HepG2 (cell line): Measurements from ENCODE around the gene KIF3A. TPM values are rescaled to one million over a fixed set of nuclear protein-coding genes. Genes with fewer than 3 reads are reported as not detected.

Experiments used
- ATAC-seq: fragments of 200-7000 bp; cut with Tn5 transposase; 3 replicates; pipeline ENCODE4 v1.9.1; 2020; ENCODE audit warnings: mild to moderate bottlenecking, moderate library complexity
- BruUV-seq: library from RNA; stranded (reverse); fragments of 400-500 nt; replicated peaks from 2 replicates; lab custom pipeline; 2021; lab: Mats Ljungman, UMichigan
- CTCF ChIA-PET: fragments of 300-600 bp; formaldehyde crosslinking; extraction: SDS; loops from one replicate; lab custom pipeline; 2021; ENCODE audit warnings: low total read pairs, inconsistent platforms, low intra/inter-chr PET ratio; lab: Yijun Ruan, JAX
- POLR2A ChIA-PET: fragments of 350-600 bp; sonication (Branson Sonifier 250); formaldehyde crosslinking; loops from one replicate; lab custom pipeline; 2020; ENCODE audit warnings: antibody characterized with exemption, inconsistent platforms; lab: Yijun Ruan, JAX
- DNase-seq: peaks from one replicate; pipeline ENCODE4 v3.0.0-alpha.2; 2015; ENCODE audit warnings: low spot score
- FAIRE-seq: peaks from 3 replicates; lab custom pipeline; 2011; peaks lifted over from hg19 to GRCh38; lab: Jason Lieb, UNC
- H2AFZ ChIP-seq: one replicate; pipeline ENCODE4 v1.6.1; 2011; ENCODE audit warnings: low read length, inconsistent platforms
- H3K27ac ChIP-seq: fragments of 300-600 bp; 3 replicates; pipeline ENCODE4 v1.8.0; 2011; ENCODE audit warnings: mixed run types, mild to moderate bottlenecking, mixed read lengths, low read length, inconsistent platforms; ENCODE audit not compliant: insufficient read depth; ENCODE audit errors: extremely low read length
- H3K27me3 ChIP-seq, 2 experiments: fragments of 200-600 bp in 1 of 2; 2 replicates in 1 of 2; 3 replicates in 1 of 2; pipeline versions ENCODE4 v1.6.0 to v1.8.0; 2011; ENCODE audit warnings: low read length in 2 of 2, mild to moderate bottlenecking in 2 of 2, moderate library complexity in 2 of 2, inconsistent platforms in 1 of 2; ENCODE audit not compliant: insufficient read depth in 2 of 2, control insufficient read depth in 1 of 2
- H3K36me3 ChIP-seq, 2 experiments: fragments of 200-600 bp in 1 of 2; replicated peaks in 1 of 2; 2 replicates in 1 of 2; 3 replicates in 1 of 2; pipeline versions ENCODE4 v1.5.1 to v1.8.0; 2011; ENCODE audit warnings: low read length in 2 of 2, inconsistent platforms in 1 of 2; ENCODE audit not compliant: insufficient read depth in 2 of 2, control insufficient read depth in 1 of 2
- H3K4me1 ChIP-seq: 2 replicates; pipeline ENCODE4 v1.5.1; 2012; ENCODE audit warnings: low read length, inconsistent platforms; ENCODE audit not compliant: insufficient read depth
- H3K4me2 ChIP-seq: 2 replicates; pipeline ENCODE4 v1.6.0; 2011; ENCODE audit warnings: low read depth, low read length, inconsistent platforms
- H3K4me3 ChIP-seq, 3 experiments: fragments of 200-600 bp in 1 of 3; sonication (generic), shearing (Covaris generic) in 1 of 3; replicated peaks in 1 of 3; 2 replicates each; pipeline ENCODE4 v1.5.1; 2011 to 2016; ENCODE audit warnings: low read length in 3 of 3, inconsistent platforms in 2 of 3, low read depth in 2 of 3, mild to moderate bottlenecking in 2 of 3, control low read depth in 1 of 3, mixed read lengths in 1 of 3; ENCODE audit not compliant: insufficient read depth in 1 of 3
- H3K79me2 ChIP-seq: one replicate; pipeline ENCODE4 v1.6.1; 2011; ENCODE audit warnings: low read length, inconsistent platforms; ENCODE audit not compliant: insufficient read depth
- H3K9ac ChIP-seq: 2 replicates; pipeline ENCODE4 v1.6.0; 2011; ENCODE audit warnings: mild to moderate bottlenecking, low read depth, low read length, inconsistent platforms; ENCODE audit not compliant: insufficient read depth
- H3K9me3 ChIP-seq: 2 replicates; pipeline ENCODE4 v1.5.1; 2012; ENCODE audit warnings: mild to moderate bottlenecking, low read length
- H4K20me1 ChIP-seq: 2 replicates; pipeline ENCODE4 v1.6.0; 2011; ENCODE audit warnings: inconsistent platforms, mild to moderate bottlenecking, low read length, moderate library complexity; ENCODE audit not compliant: insufficient read depth
- BORCS8-MEF2B ChIP-seq: sonication (generic); formaldehyde crosslinking; IDR thresholded peaks from 2 replicates; pipeline ENCODE4 v1.8.0; 2022; ENCODE audit warnings: mild to moderate bottlenecking, missing genetic modification reagents
- EED ChIP-seq: sonication (generic); formaldehyde crosslinking; IDR thresholded peaks from 2 replicates; pipeline ENCODE4 v1.5.0; 2020; ENCODE audit warnings: mild to moderate bottlenecking, missing genetic modification reagents
- ELF1 ChIP-seq: sonication (generic); formaldehyde crosslinking; IDR thresholded peaks from 2 replicates; pipeline ENCODE4 v1.4.0; 2020; ENCODE audit warnings: missing genetic modification reagents
- GTF2F1 ChIP-seq: fragments of 150-350 bp; IDR thresholded peaks from 2 replicates; pipeline ENCODE4 v1.6.1; 2014; ENCODE audit warnings: low read length
- HDAC6 ChIP-seq: fragments of 200-600 bp; sonication (generic); IDR thresholded peaks from 2 replicates; pipeline ENCODE4 v1.7.0; 2017; ENCODE audit warnings: mild to moderate bottlenecking, antibody characterized with exemption, low read length, low read depth
- HNRNPK ChIP-seq: fragments of 200-400 bp; formaldehyde crosslinking; IDR thresholded peaks from 2 replicates; pipeline ENCODE4 v1.6.1; 2018; ENCODE audit warnings: low read length, low read depth, moderate library complexity, mild to moderate bottlenecking; ENCODE audit not compliant: poor library complexity, severe bottlenecking
- KLF16 ChIP-seq, 2 experiments: sonication (generic) in 1 of 2; formaldehyde crosslinking in 1 of 2; IDR thresholded peaks; 2 replicates each; pipeline versions ENCODE4 v1.6.1 to v1.8.0; 2016 to 2023; ENCODE audit warnings: missing genetic modification reagents in 2 of 2, missing compliant biosample characterization in 1 of 2
- RFX3 ChIP-seq: IDR thresholded peaks from 2 replicates; pipeline ENCODE4 v1.6.1; 2016; ENCODE audit warnings: missing biosample characterization, missing genetic modification reagents
- STAT5B ChIP-seq: sonication (generic); formaldehyde crosslinking; IDR thresholded peaks from 2 replicates; pipeline ENCODE4 v1.4.0; 2020; ENCODE audit warnings: missing genetic modification reagents
- TAF1 ChIP-seq: sonication (generic); formaldehyde crosslinking; IDR thresholded peaks from 2 replicates; pipeline ENCODE4 v1.4.0; 2020; ENCODE audit warnings: missing genetic modification reagents
- THAP11 ChIP-seq: IDR thresholded peaks from 2 replicates; pipeline ENCODE4 v1.6.1; 2016; ENCODE audit warnings: missing biosample characterization, missing genetic modification reagents
- ZBTB42 ChIP-seq: sonication (generic); formaldehyde crosslinking; IDR thresholded peaks from 2 replicates; pipeline ENCODE4 v1.5.0; 2020; ENCODE audit warnings: mild to moderate bottlenecking, missing genetic modification reagents
- ZFX ChIP-seq: sonication (generic); formaldehyde crosslinking; IDR thresholded peaks from 2 replicates; pipeline ENCODE4 v1.4.0; 2020; ENCODE audit warnings: mild to moderate bottlenecking, low read depth, missing genetic modification reagents, moderate library complexity
- ZNF30 ChIP-seq: sonication (generic); formaldehyde crosslinking; IDR thresholded peaks from 2 replicates; pipeline ENCODE4 v1.5.0; 2020; ENCODE audit warnings: mild to moderate bottlenecking, missing genetic modification reagents
- ZNF703 ChIP-seq: sonication (generic); formaldehyde crosslinking; IDR thresholded peaks from 2 replicates; pipeline ENCODE4 v1.5.1; 2020; ENCODE audit warnings: missing genetic modification reagents, mild to moderate bottlenecking, moderate library complexity, borderline replicate concordance
- ZNF850 ChIP-seq: sonication (generic); formaldehyde crosslinking; conservative IDR thresholded peaks from 2 replicates; pipeline ENCODE4 v1.9.0; 2021; ENCODE audit warnings: mild to moderate bottlenecking, missing genetic modification reagents
- WGBS: methylation state at CpG from one replicate; pipeline ENCODE4 v1.1.6; 2017; ENCODE audit warnings: low lambda C conversion rate; 5-methylcytosine and 5-hydroxymethylcytosine counted together
- in situ Hi-C: cut with HindIII; loops from 2 replicates; pipeline ENCODE4 v1.10.0; 2017; ENCODE audit warnings: low pct_unique_long_range_greater_than_20kb; ENCODE audit not compliant: extremely low pct_ligation_motif_present
- intact Hi-C: fragments of 100-400 bp; cut with micrococcal nuclease; formaldehyde crosslinking; loops from one replicate; pipeline ENCODE4 v1.10.0; 2022; ENCODE audit not compliant: unreplicated experiment
- polyA plus RNA-seq, 8 experiments: library from polyadenylated mRNA; depleted of rRNA in 3 of 8; stranded (reverse) in 7 of 8; unstranded in 1 of 8; fragments of >200 nt; fragmentation: Illumina TruSeq in 4 of 8; extraction: Trizol in 4 of 8; gene quantifications; 2 replicates each; pipeline versions ENCODE4 v1.2.1 to v1.2.3, GENCODE V29; 2011 to 2016; ENCODE audit warnings: low read depth in 4 of 8, missing spikeins in 1 of 8, mixed read lengths in 1 of 8; ENCODE audit not compliant: insufficient read depth in 1 of 8
- total RNA-seq, 5 experiments: library from RNA; depleted of rRNA; stranded (reverse); fragments of >200 nt; fragmentation: Illumina TruSeq; extraction: Trizol; gene quantifications; 2 replicates each; pipeline ENCODE4 v1.2.3, GENCODE V29; 2016; ENCODE audit warnings: low read depth in 1 of 5
- TF ChIP-seq, protein P1 (sequence below): sonication (generic); formaldehyde crosslinking; IDR thresholded peaks from 2 replicates; pipeline ENCODE4 v1.5.0; 2020; ENCODE audit warnings: missing genetic modification reagents
- TF ChIP-seq, protein P2 (sequence below): sonication (generic); formaldehyde crosslinking; IDR thresholded peaks from 2 replicates; pipeline ENCODE4 v1.5.1; 2020; ENCODE audit warnings: missing genetic modification reagents, mild to moderate bottlenecking, borderline replicate concordance

Gene KIF3A
- total and polyA plus RNA-seq, 2 of the 13 experiments (the other 11 are each of a cell fraction or from before 2014, with no cell fraction given): 2.3 to 8.4 TPM

DNA sequence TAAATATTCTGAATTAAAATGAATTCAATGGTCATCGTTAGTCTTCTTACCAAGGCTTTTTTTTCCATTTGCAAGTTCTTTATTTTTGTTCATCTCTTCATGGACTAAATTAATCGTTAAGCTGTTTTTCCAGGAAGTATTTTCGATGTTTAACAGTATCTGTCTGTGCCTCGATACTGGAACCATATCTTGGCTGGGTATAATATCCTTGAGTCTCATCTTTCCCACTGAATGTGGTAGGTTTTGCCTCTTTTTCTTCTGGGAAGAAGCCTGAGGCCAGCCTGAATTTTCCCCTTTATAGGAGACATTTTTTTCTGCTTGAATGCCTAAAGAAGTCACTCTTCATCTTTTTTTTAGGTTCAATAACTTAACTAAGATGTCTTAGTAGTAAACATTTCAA, 43.7 kb upstream of the KIF3A start:
- Histone ChIP-seq H3K4me3 (no peak overlapping the region), H3K4me2 (no peak overlapping the region), H3K9ac (no peak overlapping the region), H2AFZ (no peak overlapping the region), H4K20me1 (no peaks in the 10 kb centered on the region), H3K79me2 (peaks cover 5% of the 10 kb centered on the region), H3K27me3 (no peaks in the 10 kb centered on the region), H3K4me1 (peaks cover 11% of the 10 kb centered on the region), H3K36me3 (no peaks in the 10 kb centered on the region), H3K9me3 (no peaks in the 10 kb centered on the region), H3K27ac (no peak overlapping the region)
- 95% methylated on average over 4 of the region's 4 CpGs for WGBS
- POLR2A ChIA-PET: no interaction called here
- intact Hi-C loops: no loop called here
- CTCF ChIA-PET: no interaction called here
- in situ Hi-C loops: no loop called here
- TF ChIP-seq ZNF30 (CRISPR knock-in tag) (no peak), ZBTB42 (CRISPR knock-in tag) (no peak), ZNF850 (no peak), STAT5B (CRISPR knock-in tag) (no peak), KLF16 (CRISPR knock-in tag; IDR thresholded peaks at IDR 0.05) (no peak)
- ATAC-seq (no peak), FAIRE-seq (no peak), DNase-seq (no peak)
- no TSS peak for BruUV-seq

DNA sequence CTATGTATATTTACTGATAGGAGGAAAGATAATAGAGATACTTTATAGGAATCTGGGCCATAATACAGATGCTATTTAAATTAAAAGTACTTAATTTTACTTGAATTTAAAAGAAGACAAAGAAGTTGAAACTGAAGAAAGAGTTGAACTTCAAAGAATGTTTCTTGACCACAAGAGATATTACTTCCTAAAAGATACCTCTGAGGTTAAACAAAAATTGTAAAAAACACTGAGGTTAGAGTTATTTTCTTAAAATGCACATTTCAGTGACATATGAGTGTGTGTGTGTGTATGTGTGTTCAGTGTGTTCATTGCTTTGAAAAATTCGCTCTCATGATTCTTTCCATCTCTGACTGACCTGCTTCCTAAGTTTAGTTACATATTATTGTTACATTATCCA, 43.2 kb upstream of the KIF3A start:
- intact Hi-C loops: no loop called here
- FAIRE-seq: no peak
- in situ Hi-C loops: no loop called here

More for the DNA sequence above, 43.2 kb upstream of the KIF3A start:
- Histone ChIP-seq H3K4me3 (no peak overlapping the region), H4K20me1 (no peaks in the 10 kb centered on the region), H3K36me3 (no peaks in the 10 kb centered on the region), H3K27me3 (no peaks in the 10 kb centered on the region), H3K9ac (no peak overlapping the region), H3K9me3 (no peaks in the 10 kb centered on the region), H3K79me2 (peaks cover 9% of the 10 kb centered on the region), H3K4me2 (no peak overlapping the region), H3K27ac (no peak overlapping the region), H2AFZ (no peak overlapping the region), H3K4me1 (peaks cover 16% of the 10 kb centered on the region)
- POLR2A ChIA-PET: no interaction called here
- no peak for DNase-seq
- CTCF ChIA-PET: no interaction called here
- no TSS peak for BruUV-seq
- TF ChIP-seq, protein P1, sequence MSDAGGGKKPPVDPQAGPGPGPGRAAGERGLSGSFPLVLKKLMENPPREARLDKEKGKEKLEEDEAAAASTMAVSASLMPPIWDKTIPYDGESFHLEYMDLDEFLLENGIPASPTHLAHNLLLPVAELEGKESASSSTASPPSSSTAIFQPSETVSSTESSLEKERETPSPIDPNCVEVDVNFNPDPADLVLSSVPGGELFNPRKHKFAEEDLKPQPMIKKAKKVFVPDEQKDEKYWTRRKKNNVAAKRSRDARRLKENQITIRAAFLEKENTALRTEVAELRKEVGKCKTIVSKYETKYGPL (CRISPR knock-in tag): no peak
- TF ChIP-seq GTF2F1: no peak
- TF ChIP-seq RFX3 (CRISPR knock-in tag): no peak
- TF ChIP-seq ELF1 (CRISPR knock-in tag): no peak
- no peak for TF ChIP-seq ZFX (CRISPR knock-in tag)
- TF ChIP-seq ZNF703 (CRISPR knock-in tag): no peak
- TF ChIP-seq BORCS8-MEF2B (CRISPR knock-in tag): no peak
- TF ChIP-seq EED (CRISPR knock-in tag): no peak
- TF ChIP-seq THAP11 (CRISPR knock-in tag): no peak
- no peak for TF ChIP-seq TAF1 (CRISPR knock-in tag)
- no peak for TF ChIP-seq HNRNPK
- TF ChIP-seq HDAC6: no peak
- TF ChIP-seq, protein P2, sequence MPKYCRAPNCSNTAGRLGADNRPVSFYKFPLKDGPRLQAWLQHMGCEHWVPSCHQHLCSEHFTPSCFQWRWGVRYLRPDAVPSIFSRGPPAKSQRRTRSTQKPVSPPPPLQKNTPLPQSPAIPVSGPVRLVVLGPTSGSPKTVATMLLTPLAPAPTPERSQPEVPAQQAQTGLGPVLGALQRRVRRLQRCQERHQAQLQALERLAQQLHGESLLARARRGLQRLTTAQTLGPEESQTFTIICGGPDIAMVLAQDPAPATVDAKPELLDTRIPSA (CRISPR knock-in tag): no peak
- ATAC-seq: no peak
- 100% methylated on average over 1 of the region's 1 CpG for WGBS
